H9 (cell line): ENCODE data around the gene PGBD4. TPM values are rescaled to one million over a fixed set of nuclear protein-coding genes. Genes with fewer than 3 reads are reported as not detected.

Experiments used
- DNase-seq: peaks from one replicate; pipeline ENCODE4 v3.0.0-alpha.2; 2017
- H2AFZ ChIP-seq: one replicate; pipeline ENCODE4 v1.6.1; 2013; ENCODE audit warnings: mild to moderate bottlenecking, low read length, control low read depth, moderate library complexity
- H2AK5ac ChIP-seq: 2 replicates; pipeline ENCODE4 v1.6.1; 2013; ENCODE audit warnings: low read length, control low read depth, mixed read lengths; ENCODE audit not compliant: insufficient read length
- H2BK120ac ChIP-seq: one replicate; pipeline ENCODE4 v1.6.1; 2013; ENCODE audit warnings: low read depth, mild to moderate bottlenecking, low read length, control low read depth, inconsistent platforms; ENCODE audit not compliant: poor library complexity, severe bottlenecking
- H2BK12ac ChIP-seq: 2 replicates; pipeline ENCODE4 v1.6.1; 2013; ENCODE audit warnings: low read length, control low read depth, mixed read lengths, low read depth; ENCODE audit not compliant: insufficient read length
- H2BK15ac ChIP-seq: 2 replicates; pipeline ENCODE4 v1.6.1; 2013; ENCODE audit warnings: low read depth, low read length, control low read depth
- H2BK20ac ChIP-seq: one replicate; pipeline ENCODE4 v1.6.1; 2013; ENCODE audit warnings: low read depth, mild to moderate bottlenecking, low read length, control low read depth, inconsistent platforms; ENCODE audit not compliant: poor library complexity, severe bottlenecking
- H2BK5ac ChIP-seq: 2 replicates; pipeline ENCODE4 v1.6.1; 2013; ENCODE audit warnings: low read length, control low read depth, mixed read lengths; ENCODE audit not compliant: insufficient read length
- H3K14ac ChIP-seq: 2 replicates; pipeline ENCODE4 v1.6.1; 2013; ENCODE audit warnings: low read length, control low read depth; ENCODE audit not compliant: insufficient read depth
- H3K18ac ChIP-seq: 2 replicates; pipeline ENCODE4 v1.6.1; 2013; ENCODE audit warnings: low read depth, mild to moderate bottlenecking, mixed read lengths, low read length, control low read depth; ENCODE audit not compliant: insufficient read length
- H3K23ac ChIP-seq: 2 replicates; pipeline ENCODE4 v1.6.1; 2013; ENCODE audit warnings: low read length, control low read depth, mixed read lengths, low read depth; ENCODE audit not compliant: insufficient read length
- H3K23me2 ChIP-seq: 2 replicates; pipeline ENCODE4 v1.6.1; 2013; ENCODE audit warnings: low read depth, mild to moderate bottlenecking, mixed read lengths, low read length, control low read depth; ENCODE audit not compliant: insufficient read length, poor library complexity, severe bottlenecking
- H3K27ac ChIP-seq: 2 replicates; pipeline ENCODE4 v1.5.1; 2013; ENCODE audit warnings: low read length, control low read depth, mixed read lengths, low read depth; ENCODE audit not compliant: insufficient read length
- H3K27me3 ChIP-seq: 2 replicates; pipeline ENCODE4 v1.6.1; 2013; ENCODE audit warnings: low read length, control low read depth, inconsistent platforms; ENCODE audit not compliant: insufficient read depth
- H3K4ac ChIP-seq: 2 replicates; pipeline ENCODE4 v1.6.1; 2013; ENCODE audit warnings: low read depth, mild to moderate bottlenecking, control low read depth, inconsistent platforms, low read length, moderate library complexity
- H3K4me1 ChIP-seq: 2 replicates; pipeline ENCODE4 v1.6.1; 2013; ENCODE audit warnings: low read length, control low read depth, inconsistent platforms; ENCODE audit not compliant: insufficient read depth
- H3K4me2 ChIP-seq: 2 replicates; pipeline ENCODE4 v1.6.1; 2013; ENCODE audit warnings: low read length, control low read depth, mixed read lengths; ENCODE audit not compliant: insufficient read length, insufficient read depth
- H3K56ac ChIP-seq: 2 replicates; pipeline ENCODE4 v1.6.1; 2013; ENCODE audit warnings: low read depth, mild to moderate bottlenecking, mixed read lengths, low read length, control low read depth; ENCODE audit not compliant: insufficient read length
- H3K79me1 ChIP-seq: 2 replicates; pipeline ENCODE4 v1.6.1; 2013; ENCODE audit warnings: low read depth, mild to moderate bottlenecking, moderate library complexity, low read length, control low read depth, inconsistent platforms; ENCODE audit not compliant: insufficient read depth, poor library complexity, severe bottlenecking
- H3K79me2 ChIP-seq: 2 replicates; pipeline ENCODE4 v1.6.1; 2013; ENCODE audit warnings: low read length, control low read depth, inconsistent platforms; ENCODE audit not compliant: insufficient read depth
- H3K9ac ChIP-seq: 2 replicates; pipeline ENCODE4 v1.6.1; 2013; ENCODE audit warnings: low read length, control low read depth, mixed read lengths; ENCODE audit not compliant: insufficient read length; ENCODE audit errors: extremely low read depth
- H3K9me3 ChIP-seq: one replicate; pipeline ENCODE4 v1.6.1; 2013; ENCODE audit warnings: low read depth, low read length, inconsistent platforms; ENCODE audit not compliant: control insufficient read depth
- H3T11ph ChIP-seq: one replicate; pipeline ENCODE4 v1.6.1; 2013; ENCODE audit warnings: mild to moderate bottlenecking, low read length, control low read depth, inconsistent platforms
- H4K20me1 ChIP-seq: one replicate; pipeline ENCODE4 v1.6.1; 2013; ENCODE audit not compliant: control insufficient read depth, insufficient read length, insufficient read depth
- H4K5ac ChIP-seq: 2 replicates; pipeline ENCODE4 v1.6.1; 2013; ENCODE audit warnings: low read depth, mild to moderate bottlenecking, mixed read lengths, low read length, control low read depth; ENCODE audit not compliant: insufficient read length
- H4K8ac ChIP-seq: replicated peaks from 2 replicates; pipeline ENCODE4 v1.6.1; 2013; ENCODE audit warnings: low read length, control low read depth, mixed read lengths, low read depth; ENCODE audit not compliant: insufficient read length
- H4K91ac ChIP-seq: 2 replicates; pipeline ENCODE4 v1.6.1; 2013; ENCODE audit warnings: low read depth, mild to moderate bottlenecking, moderate library complexity, mixed read lengths, low read length, control low read depth; ENCODE audit not compliant: insufficient read length
- H3K27ac Mint-ChIP-seq, 3 experiments: 2 replicates in 2 of 3; 3 replicates in 1 of 3; pipeline ENCODE4 v1.8.0; 2020 to 2021; ENCODE audit warnings: mixed read lengths in 3 of 3, mild to moderate bottlenecking in 1 of 3, moderate library complexity in 1 of 3
- H3K27me3 Mint-ChIP-seq: 2 replicates; pipeline ENCODE4 v1.8.0; 2021; ENCODE audit warnings: low read depth, mild to moderate bottlenecking, moderate library complexity, mixed read lengths
- H3K36me3 Mint-ChIP-seq, 3 experiments: 2 replicates in 2 of 3; 3 replicates in 1 of 3; pipeline ENCODE4 v1.8.0; 2020 to 2021; ENCODE audit warnings: low read depth in 3 of 3, mixed read lengths in 3 of 3; ENCODE audit not compliant: insufficient read depth in 1 of 3
- H3K4me1 Mint-ChIP-seq, 2 experiments: 2 replicates each; pipeline ENCODE4 v1.8.0; 2020; ENCODE audit warnings: mixed read lengths in 2 of 2
- H3K4me3 Mint-ChIP-seq, 2 experiments: 2 replicates in 1 of 2; 3 replicates in 1 of 2; pipeline ENCODE4 v1.8.0; 2020 to 2021; ENCODE audit warnings: mild to moderate bottlenecking in 2 of 2, mixed read lengths in 2 of 2, moderate library complexity in 1 of 2
- H3K9me3 Mint-ChIP-seq, 2 experiments: 2 replicates in 1 of 2; 3 replicates in 1 of 2; pipeline ENCODE4 v1.8.0; 2020; ENCODE audit warnings: mild to moderate bottlenecking in 2 of 2, mixed read lengths in 2 of 2, moderate library complexity in 1 of 2
- CTCF ChIP-seq: fragments of 200-600 bp; sonication (generic); conservative IDR thresholded peaks from 3 replicates; pipeline ENCODE4 v1.8.0; 2021; ENCODE audit warnings: antibody characterized with exemption, mild to moderate bottlenecking
- WGBS: extraction: QIAGEN DNeasy Blood & Tissue Kit; methylation state at CpG from one replicate; pipeline ENCODE4 v1.1.7; 2013; ENCODE audit warnings: missing lambda C conversion rate, low lambda C conversion rate, mixed read lengths; ENCODE audit not compliant: insufficient read length; ENCODE audit errors: extremely low coverage; 5-methylcytosine and 5-hydroxymethylcytosine counted together
- total RNA-seq: library from RNA; stranded (reverse); gene quantifications from 2 replicates; pipeline ENCODE4 v1.2.1, GENCODE V29; 2021

Gene PGBD4
- total RNA-seq, 1 experiment from 2014 or later: 1.2 TPM

- H2BK120ac ChIP-seq: no peak overlapping the region
- H2AK5ac ChIP-seq: no peak overlapping the region
- no peak for TF ChIP-seq CTCF
- no peak overlapping the region for H3K56ac ChIP-seq
- H3K27ac ChIP-seq: no peak overlapping the region
- Mint-ChIP-seq H3K27me3 (no peaks in the 10 kb centered on the region; the same call in none of the 2 replicates), H3K27ac (no peak overlapping the region), H3K9me3 (no peaks in the 10 kb centered on the region), H3K36me3 (no peaks in the 10 kb centered on the region), H3K4me1 (peaks cover 0 to under 1% of the 10 kb centered on the region in 2 experiments; a peak in 1 of 4 replicates), H3K4me3 (no peak overlapping the region)
- H3T11ph ChIP-seq: no peak overlapping the region
- H3K9ac ChIP-seq: no peak overlapping the region
- no peak for DNase-seq
- H4K91ac ChIP-seq: no peak overlapping the region
- H3K14ac ChIP-seq: no peak overlapping the region
- no peak overlapping the region for H2BK12ac ChIP-seq
- no peak overlapping the region for H4K8ac ChIP-seq
- no peaks in the 10 kb centered on the region for H3K4me1 ChIP-seq
- H2BK5ac ChIP-seq: no peak overlapping the region
- H3K9me3 ChIP-seq: no peaks in the 10 kb centered on the region
- H3K4me2 ChIP-seq: no peak overlapping the region
- H3K23me2 ChIP-seq: no peaks in the 10 kb centered on the region
- H3K18ac ChIP-seq: no peak overlapping the region
- no peaks in the 10 kb centered on the region for H3K27me3 ChIP-seq
- no peaks in the 10 kb centered on the region for H3K79me1 ChIP-seq
- H2AFZ ChIP-seq: no peak overlapping the region
- no peaks in the 10 kb centered on the region for H4K20me1 ChIP-seq
- no peak overlapping the region for H2BK15ac ChIP-seq
- H3K79me2 ChIP-seq: no peaks in the 10 kb centered on the region
- no peak overlapping the region for H3K4ac ChIP-seq
- H4K5ac ChIP-seq: no peak overlapping the region
- no peak overlapping the region for H3K23ac ChIP-seq
- H2BK20ac ChIP-seq: no peak overlapping the region
- WGBS: no CpG with 5 or more reads among the region's 2 CpGs
These were observed 14.7 kb downstream of the PGBD4 start for GRCh38 chr15:34116620-34117019.
